ENCODE results near the gene TMX1. TPM values are rescaled to one million over a fixed set of nuclear protein-coding genes. Genes with fewer than 3 reads are reported as not detected.
A peak's percentile ranks its signal among the peaks of the same experiment; 100 is the strongest.
"Not testable (repeated sequence)": the region's sequence is repeated elsewhere in the genome, so short reads cannot be mapped to it uniquely, and the experiment has no call there.

Gene TMX1
- total RNA-seq, 4 donors from 2014 or later = 20.9 to 33.0 (median 26.5) TPM

DNA sequence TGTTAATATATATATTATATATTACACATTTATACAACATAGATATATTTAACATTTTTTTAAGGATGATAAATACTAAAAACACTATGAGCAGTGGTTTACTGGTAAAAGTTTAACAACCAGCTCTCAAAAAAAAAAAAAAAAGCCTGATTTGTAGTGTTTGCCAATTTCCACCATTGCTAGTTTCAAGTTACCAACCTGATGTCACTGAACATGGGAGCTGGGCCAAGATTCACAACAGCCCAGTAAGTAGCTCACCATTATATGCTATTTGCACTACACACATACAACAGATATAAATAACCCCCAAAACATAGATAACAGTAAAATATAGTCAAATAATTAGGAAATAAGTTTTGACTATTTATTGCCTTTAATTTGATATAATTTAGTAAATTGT lies 28.9 kb upstream of the TMX1 start:
- H3K27me3 ChIP-seq = peaks cover 11% of the 10 kb centered on the region
- no peaks in the 10 kb centered on the region for H3K36me3 ChIP-seq
- no peaks in the 10 kb centered on the region for H3K4me1 ChIP-seq
- TF ChIP-seq, protein P1, sequence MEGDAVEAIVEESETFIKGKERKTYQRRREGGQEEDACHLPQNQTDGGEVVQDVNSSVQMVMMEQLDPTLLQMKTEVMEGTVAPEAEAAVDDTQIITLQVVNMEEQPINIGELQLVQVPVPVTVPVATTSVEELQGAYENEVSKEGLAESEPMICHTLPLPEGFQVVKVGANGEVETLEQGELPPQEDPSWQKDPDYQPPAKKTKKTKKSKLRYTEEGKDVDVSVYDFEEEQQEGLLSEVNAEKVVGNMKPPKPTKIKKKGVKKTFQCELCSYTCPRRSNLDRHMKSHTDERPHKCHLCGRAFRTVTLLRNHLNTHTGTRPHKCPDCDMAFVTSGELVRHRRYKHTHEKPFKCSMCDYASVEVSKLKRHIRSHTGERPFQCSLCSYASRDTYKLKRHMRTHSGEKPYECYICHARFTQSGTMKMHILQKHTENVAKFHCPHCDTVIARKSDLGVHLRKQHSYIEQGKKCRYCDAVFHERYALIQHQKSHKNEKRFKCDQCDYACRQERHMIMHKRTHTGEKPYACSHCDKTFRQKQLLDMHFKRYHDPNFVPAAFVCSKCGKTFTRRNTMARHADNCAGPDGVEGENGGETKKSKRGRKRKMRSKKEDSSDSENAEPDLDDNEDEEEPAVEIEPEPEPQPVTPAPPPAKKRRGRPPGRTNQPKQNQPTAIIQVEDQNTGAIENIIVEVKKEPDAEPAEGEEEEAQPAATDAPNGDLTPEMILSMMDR (IDR thresholded peaks at IDR 0.05) = no peak
- TF ChIP-seq POLR2AphosphoS5 (IDR thresholded peaks at IDR 0.05) = no peak
- no peak for TF ChIP-seq EP300 (IDR thresholded peaks at IDR 0.05)
- TF ChIP-seq POLR2A (IDR thresholded peaks at IDR 0.05) = no peak
- H3K4me3 ChIP-seq = no peak overlapping the region
- no peak for ATAC-seq
- no peak overlapping the region for H3K27ac ChIP-seq
- no peaks in the 10 kb centered on the region for H3K9me3 ChIP-seq

DNA sequence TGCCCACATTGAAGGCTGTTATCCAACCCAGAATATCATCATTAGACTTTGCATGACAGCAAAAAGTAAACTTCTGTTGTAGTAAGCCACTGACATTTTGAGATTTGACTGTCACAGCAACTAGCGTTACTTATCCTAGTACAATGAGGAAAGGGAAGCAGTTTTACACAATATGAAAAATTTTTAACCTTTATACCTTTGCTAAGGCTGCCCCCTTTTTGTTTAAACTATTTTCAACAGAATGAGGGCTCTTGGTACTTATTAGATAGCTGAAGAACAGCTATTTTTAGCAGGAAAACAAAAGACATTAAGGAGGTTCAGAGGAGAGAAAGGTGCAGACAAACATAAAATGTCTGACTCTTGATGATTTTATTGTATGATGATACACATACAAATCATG lies 23.4 kb upstream of the TMX1 start:
- H3K4me3 ChIP-seq = no peak overlapping the region
- no peak overlapping the region for H3K27ac ChIP-seq
- TF ChIP-seq POLR2A (IDR thresholded peaks at IDR 0.05) (no peak), POLR2AphosphoS5 (IDR thresholded peaks at IDR 0.05) (no peak)
- TF ChIP-seq, protein P1 (IDR thresholded peaks at IDR 0.05) = no peak
- WGBS, 2 donors (ENCODE audit: low coverage in 1 of 2) = 50 to 80% methylated on average over 1 of the region's 1 CpG
- ATAC-seq = no peak
- no peaks in the 10 kb centered on the region for H3K27me3 ChIP-seq
- no peaks in the 10 kb centered on the region for H3K4me1 ChIP-seq
- H3K36me3 ChIP-seq = no peaks in the 10 kb centered on the region
- no peaks in the 10 kb centered on the region for H3K9me3 ChIP-seq

DNA sequence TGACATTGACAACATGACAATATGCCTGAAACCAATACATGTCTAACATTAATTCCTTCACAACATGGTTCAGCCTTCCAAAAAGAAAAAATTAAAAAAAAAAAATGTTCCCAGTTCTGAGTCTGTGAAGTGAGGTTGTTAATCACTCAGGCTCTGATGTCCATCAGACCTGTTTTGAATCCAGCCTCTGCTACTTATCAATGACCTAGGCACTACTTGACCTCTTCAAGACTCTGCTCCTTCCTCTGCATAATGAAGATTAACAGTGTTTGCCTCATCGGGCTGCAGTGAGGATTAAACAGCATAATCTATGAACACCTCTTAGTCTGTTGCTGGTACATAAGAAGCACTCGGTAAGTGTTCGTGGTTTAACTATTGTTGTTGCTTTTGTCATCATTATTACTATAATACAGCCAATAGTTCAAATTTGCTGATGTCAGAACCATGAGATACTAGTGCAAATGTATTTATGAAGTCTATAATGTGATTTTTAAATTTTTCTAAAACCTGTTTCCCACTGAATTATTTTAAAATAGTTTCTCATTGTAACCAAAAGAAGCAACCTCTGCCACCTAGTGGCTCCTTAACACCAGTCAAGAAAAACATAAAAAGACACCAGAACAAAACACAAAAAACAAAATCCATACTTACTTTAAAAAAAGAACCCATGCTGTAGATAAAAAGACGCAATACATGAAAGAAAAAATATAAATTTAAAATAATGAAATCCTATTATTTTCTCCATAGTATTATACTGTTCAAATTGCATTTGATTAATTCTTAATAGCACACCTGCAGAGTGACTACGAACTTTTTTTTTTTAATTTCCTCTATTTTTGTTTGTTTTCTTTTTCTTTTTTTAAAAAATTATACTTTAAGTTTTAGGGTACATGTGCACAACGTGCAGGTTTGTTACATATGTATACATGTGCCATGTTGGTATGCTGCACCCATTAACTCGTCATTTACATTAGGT lies 20.3 kb upstream of the TMX1 start:
- no peaks in the 10 kb centered on the region for H3K27me3 ChIP-seq
- no peaks in the 10 kb centered on the region for H3K36me3 ChIP-seq
- no peaks in the 10 kb centered on the region for H3K4me1 ChIP-seq
- no peak for ATAC-seq
- TF ChIP-seq, protein P1 (IDR thresholded peaks at IDR 0.05) = peak; percentile 44 to 59 (median 55)
- TF ChIP-seq POLR2AphosphoS5 (IDR thresholded peaks at IDR 0.05) (no peak), EP300 (IDR thresholded peaks at IDR 0.05) (no peak), POLR2A (IDR thresholded peaks at IDR 0.05) (no peak)
- H3K27ac ChIP-seq = no peak overlapping the region
- H3K4me3 ChIP-seq = no peak overlapping the region
- H3K9me3 ChIP-seq = no peaks in the 10 kb centered on the region
- 50 to 59% methylated on average over 6 to 7 of the region's 7 CpGs for WGBS, 2 donors (ENCODE audit: low coverage in 1 of 2)

DNA sequence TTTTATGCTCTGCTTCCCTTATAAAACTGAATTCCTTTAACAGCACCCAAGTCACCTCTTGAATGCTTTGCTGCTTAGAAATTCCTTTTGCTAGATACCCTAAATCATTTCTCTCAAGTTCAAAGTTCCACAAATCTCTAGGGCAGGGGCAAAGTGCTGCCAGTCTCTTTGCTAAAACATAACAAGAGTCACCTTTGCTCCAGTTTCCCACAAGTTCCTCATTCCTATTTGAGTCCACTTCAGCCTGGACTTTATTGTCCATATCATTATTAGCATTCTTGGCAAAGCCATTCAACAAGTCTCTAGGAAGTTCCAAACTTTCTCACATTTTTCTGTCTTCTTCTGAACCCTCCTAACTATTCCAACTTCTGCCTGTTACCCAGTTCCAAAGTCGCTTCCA lies 16.6 kb upstream of the TMX1 start:
- whole genome bisulfite sequencing, 2 donors (ENCODE audit: low coverage in 1 of 2) = 100% methylated on average over 1 of the region's 1 CpG
- ATAC-seq = not testable (repeated sequence)

DNA sequence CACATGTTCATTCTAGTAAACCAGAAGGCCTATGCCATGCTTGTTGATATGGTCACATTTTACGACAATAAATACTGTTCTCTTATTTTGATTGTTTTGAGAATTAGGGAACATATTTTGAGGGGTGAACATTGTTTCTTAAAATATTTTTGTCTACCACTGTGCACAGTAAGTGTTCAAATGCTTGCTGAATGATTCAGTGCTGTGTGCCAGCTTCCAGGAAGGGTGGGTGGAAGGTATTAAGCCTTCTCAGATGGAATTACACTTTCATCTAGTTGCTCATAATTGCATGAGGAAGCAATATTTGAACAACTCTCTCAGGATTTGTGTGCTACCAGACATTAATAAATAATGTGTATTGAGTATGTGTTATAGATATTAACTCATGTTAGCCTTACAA lies 15.5 kb upstream of the TMX1 start:
- no peaks in the 10 kb centered on the region for H3K4me1 ChIP-seq
- TF ChIP-seq POLR2AphosphoS5 (IDR thresholded peaks at IDR 0.05) = no peak
- TF ChIP-seq EP300 (IDR thresholded peaks at IDR 0.05) = no peak
- TF ChIP-seq POLR2A (IDR thresholded peaks at IDR 0.05) = no peak
- TF ChIP-seq, protein P1 (IDR thresholded peaks at IDR 0.05) = no peak
- no peaks in the 10 kb centered on the region for H3K27me3 ChIP-seq
- H3K9me3 ChIP-seq = no peaks in the 10 kb centered on the region
- ATAC-seq = no peak
- WGBS, 2 donors (ENCODE audit: low coverage in 1 of 2) = 100% methylated on average over 1 of the region's 1 CpG
- no peak overlapping the region for H3K27ac ChIP-seq
- no peak overlapping the region for H3K4me3 ChIP-seq
- no peaks in the 10 kb centered on the region for H3K36me3 ChIP-seq

More for the DNA sequence above, 16.6 kb upstream of the TMX1 start:
- H3K27ac ChIP-seq, H3K27me3 ChIP-seq, H3K4me3 ChIP-seq, H3K4me1 ChIP-seq, H3K9me3 ChIP-seq, H3K36me3 ChIP-seq: not testable (repeated sequence)
